GM06990 (cell line): ENCODE data around the gene INHBB.

Experiments
- DNase-seq: peaks from one replicate; pipeline ENCODE4 v3.0.0-alpha.2; 2011; ENCODE audit not compliant: insufficient read length; ENCODE audit errors: extremely low read depth
- H3K27me3 ChIP-seq: replicated peaks from 2 replicates; pipeline ENCODE4 v1.6.0; 2011; ENCODE audit warnings: low read length; ENCODE audit not compliant: control insufficient read depth, insufficient read depth
- H3K36me3 ChIP-seq: 2 replicates; pipeline ENCODE4 v1.5.1; 2011; ENCODE audit warnings: low read length; ENCODE audit not compliant: control insufficient read depth, insufficient read depth
- H3K4me3 ChIP-seq: replicated peaks from 2 replicates; pipeline ENCODE4 v1.5.1; 2011; ENCODE audit warnings: low read depth, mild to moderate bottlenecking, control low read depth, low read length
- TF ChIP-seq, protein P1 (sequence below): IDR thresholded peaks from 2 replicates; pipeline ENCODE4 v1.5.1; 2011; ENCODE audit warnings: low read length, control low read depth, mild to moderate bottlenecking, inconsistent platforms; ENCODE audit not compliant: insufficient read depth, poor library complexity, severe bottlenecking

The INHBB gene

DNA sequence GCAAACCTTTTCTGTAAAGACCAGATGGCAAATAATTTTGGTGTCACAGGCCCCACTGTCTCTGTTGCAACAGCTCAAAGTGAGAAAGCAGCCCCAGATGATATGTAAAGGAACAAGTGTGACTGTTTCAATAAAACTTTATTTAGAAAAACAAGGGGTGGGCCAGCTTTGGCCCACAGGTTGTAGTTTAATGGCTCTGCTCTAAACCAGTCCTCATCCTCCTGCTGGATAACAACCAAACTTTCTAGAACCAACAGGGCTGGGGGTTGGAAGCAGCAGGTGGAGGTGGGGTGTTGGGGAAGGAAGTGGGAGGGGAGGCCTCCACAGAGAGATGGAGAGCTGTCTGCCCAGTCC, 28.8 kb upstream of the INHBB start:
- Histone ChIP-seq H3K27me3 (no peaks in the 10 kb centered on the region; the same call in 1 of the 2 replicates), H3K36me3 (no peaks in the 10 kb centered on the region), H3K4me3 (no peak overlapping the region)
- TF ChIP-seq, protein P1, sequence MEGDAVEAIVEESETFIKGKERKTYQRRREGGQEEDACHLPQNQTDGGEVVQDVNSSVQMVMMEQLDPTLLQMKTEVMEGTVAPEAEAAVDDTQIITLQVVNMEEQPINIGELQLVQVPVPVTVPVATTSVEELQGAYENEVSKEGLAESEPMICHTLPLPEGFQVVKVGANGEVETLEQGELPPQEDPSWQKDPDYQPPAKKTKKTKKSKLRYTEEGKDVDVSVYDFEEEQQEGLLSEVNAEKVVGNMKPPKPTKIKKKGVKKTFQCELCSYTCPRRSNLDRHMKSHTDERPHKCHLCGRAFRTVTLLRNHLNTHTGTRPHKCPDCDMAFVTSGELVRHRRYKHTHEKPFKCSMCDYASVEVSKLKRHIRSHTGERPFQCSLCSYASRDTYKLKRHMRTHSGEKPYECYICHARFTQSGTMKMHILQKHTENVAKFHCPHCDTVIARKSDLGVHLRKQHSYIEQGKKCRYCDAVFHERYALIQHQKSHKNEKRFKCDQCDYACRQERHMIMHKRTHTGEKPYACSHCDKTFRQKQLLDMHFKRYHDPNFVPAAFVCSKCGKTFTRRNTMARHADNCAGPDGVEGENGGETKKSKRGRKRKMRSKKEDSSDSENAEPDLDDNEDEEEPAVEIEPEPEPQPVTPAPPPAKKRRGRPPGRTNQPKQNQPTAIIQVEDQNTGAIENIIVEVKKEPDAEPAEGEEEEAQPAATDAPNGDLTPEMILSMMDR = no peak
- DNase-seq = no peak

DNA sequence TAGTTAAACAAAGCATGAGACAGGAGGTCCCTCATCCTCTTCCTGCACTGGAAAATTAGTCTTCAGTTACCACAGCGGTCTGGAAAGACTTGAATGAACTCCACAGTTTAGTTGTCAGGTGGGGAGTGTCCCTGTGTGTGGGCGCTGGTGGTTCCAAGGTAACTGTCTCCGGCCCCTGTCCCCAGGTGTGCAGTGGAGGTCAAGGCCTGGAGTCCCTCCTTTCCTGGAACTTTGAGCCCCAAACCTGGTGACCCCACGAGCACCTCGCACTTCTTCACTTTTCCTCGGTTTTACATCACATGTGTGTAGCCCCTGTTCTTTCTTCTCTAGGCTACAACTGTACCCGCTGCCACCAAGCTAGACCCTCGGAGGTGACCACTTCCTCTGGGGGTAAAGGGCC, 28.0 kb upstream of the INHBB start:
- no peaks in the 10 kb centered on the region; the same call in 1 of the 2 replicates for H3K27me3 ChIP-seq
- H3K36me3 ChIP-seq = no peaks in the 10 kb centered on the region
- DNase-seq = no peak
- TF ChIP-seq, protein P1 = no peak
- no peak overlapping the region for H3K4me3 ChIP-seq

DNA sequence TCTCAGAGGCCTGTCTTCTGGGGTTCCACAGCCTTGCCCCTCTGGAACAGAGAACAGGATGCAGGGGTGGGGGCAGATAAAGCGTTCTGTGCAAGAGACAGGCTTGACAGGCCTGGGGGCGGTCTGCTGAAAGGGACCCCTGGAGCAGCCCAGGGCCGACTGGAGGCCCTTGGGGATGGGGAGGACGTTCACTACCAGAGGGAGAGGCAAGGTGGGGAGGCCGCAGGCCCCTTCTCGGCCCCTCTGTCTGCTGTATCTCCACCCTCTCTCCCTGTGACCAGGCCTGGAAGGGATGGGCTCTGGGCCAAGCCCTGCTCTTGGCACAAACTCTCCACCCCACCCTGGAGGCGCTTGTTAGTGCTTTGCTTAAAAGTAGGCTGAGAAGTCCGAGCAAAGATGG, 27.3 kb upstream of the INHBB start:
- DNase-seq = no peak

DNA sequence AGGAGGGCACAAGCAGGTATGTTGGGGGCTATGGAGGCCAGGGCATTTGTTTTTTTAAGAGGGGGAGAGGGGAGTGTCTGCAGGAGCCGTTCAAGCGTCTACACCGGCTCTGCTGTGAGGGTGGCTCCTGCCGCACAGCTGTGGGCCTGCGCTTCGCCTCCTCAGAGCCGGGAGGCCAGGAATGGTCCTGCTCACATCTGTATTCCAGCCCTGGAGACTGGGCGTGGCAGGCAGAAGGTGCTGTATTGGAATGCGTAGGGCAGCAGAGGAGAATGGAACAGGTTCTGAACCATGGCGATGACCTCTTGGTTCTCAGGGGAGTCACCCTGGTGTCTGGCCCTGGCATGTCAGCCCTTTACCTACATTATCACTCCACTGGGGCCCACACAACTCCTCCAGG, 26.8 kb upstream of the INHBB start:
- Histone ChIP-seq H3K4me3 (no peak overlapping the region), H3K27me3 (no peaks in the 10 kb centered on the region; the same call in 1 of the 2 replicates), H3K36me3 (no peaks in the 10 kb centered on the region)
- TF ChIP-seq, protein P1 = no peak
- DNase-seq = no peak

More for the DNA sequence above, 27.3 kb upstream of the INHBB start:
- H3K27me3 ChIP-seq = no peaks in the 10 kb centered on the region; the same call in 1 of the 2 replicates
- TF ChIP-seq, protein P1 = no peak
- no peak overlapping the region for H3K4me3 ChIP-seq
- no peaks in the 10 kb centered on the region for H3K36me3 ChIP-seq

DNA sequence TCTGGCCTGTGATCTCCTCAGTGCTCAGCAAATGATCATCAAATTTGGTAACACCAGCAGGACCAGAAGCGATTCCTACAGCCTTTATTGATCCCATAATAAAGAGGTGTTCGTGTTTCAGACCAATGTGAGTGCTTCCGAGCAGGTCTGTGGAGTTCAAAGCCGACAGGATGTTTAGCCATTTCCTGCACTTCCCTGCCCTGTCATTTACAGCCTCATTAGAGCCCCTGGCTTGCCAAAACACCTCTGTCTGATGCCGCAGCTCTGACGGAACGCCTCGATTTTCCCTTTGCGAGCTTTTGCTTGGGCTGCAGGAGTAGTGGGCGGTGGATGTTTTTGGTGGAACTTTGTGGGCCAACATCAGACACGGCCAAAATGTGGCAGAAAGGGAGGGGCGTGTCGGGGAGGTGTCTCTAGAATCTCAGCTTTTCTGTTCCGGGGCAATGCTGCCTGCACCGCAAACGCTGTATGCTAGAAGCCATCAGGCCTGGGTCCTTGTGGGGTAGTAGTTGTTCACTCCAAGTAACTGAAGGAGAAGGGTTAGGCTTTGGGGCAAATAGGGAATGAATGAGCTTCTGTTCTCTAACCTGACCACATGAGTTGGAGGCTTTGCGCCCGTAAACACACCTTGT, 26.1 kb upstream of the INHBB start:
- no peak for DNase-seq
- TF ChIP-seq, protein P1 = no peak
- H3K36me3 ChIP-seq = no peaks in the 10 kb centered on the region
- no peaks in the 10 kb centered on the region; the same call in 1 of the 2 replicates for H3K27me3 ChIP-seq
- no peak overlapping the region for H3K4me3 ChIP-seq
